HepG2 (cell line): ENCODE data around the gene HAX1. TPM values are rescaled to one million over a fixed set of nuclear protein-coding genes. Genes with fewer than 3 reads are reported as not detected.
A peak's percentile ranks its signal among the peaks of the same experiment; 100 is the strongest.

ENCODE experiments used
- BCL6 ChIP-seq: IDR thresholded peaks from 2 replicates; pipeline ENCODE4 v1.6.1; 2016; ENCODE audit warnings: missing genetic modification reagents, missing compliant biosample characterization
- CBX5 ChIP-seq: sonication (generic); formaldehyde crosslinking; IDR thresholded peaks from 2 replicates; pipeline ENCODE4 v1.4.0; 2020; ENCODE audit warnings: missing genetic modification reagents, borderline replicate concordance
- CTCF ChIP-seq: sonication (generic); formaldehyde crosslinking; IDR thresholded peaks from 2 replicates; pipeline ENCODE4 v1.5.0; 2020; ENCODE audit warnings: mild to moderate bottlenecking, missing genetic modification reagents, moderate library complexity
- DDIT3 ChIP-seq: sonication (generic); formaldehyde crosslinking; IDR thresholded peaks from 2 replicates; pipeline ENCODE4 v1.4.0; 2020; ENCODE audit warnings: mild to moderate bottlenecking, missing genetic modification reagents
- FOXO4 ChIP-seq: sonication (generic); formaldehyde crosslinking; conservative IDR thresholded peaks from 2 replicates; pipeline ENCODE4 v1.8.1; 2023; ENCODE audit warnings: missing genetic modification reagents
- HNRNPL ChIP-seq: fragments of 200-400 bp; formaldehyde crosslinking; IDR thresholded peaks from 2 replicates; pipeline ENCODE4 v1.6.1; 2017; ENCODE audit warnings: mild to moderate bottlenecking, low read depth, low read length
- MAFF ChIP-seq: IDR thresholded peaks from 2 replicates; pipeline ENCODE4 v1.6.1; 2011; ENCODE audit warnings: low read depth, low read length, improper control_type of control experiment
- MTF2 ChIP-seq: sonication (generic); formaldehyde crosslinking; IDR thresholded peaks from 2 replicates; pipeline ENCODE4 v1.5.0; 2020; ENCODE audit warnings: missing genetic modification reagents, borderline replicate concordance
- TFAP4 ChIP-seq: sonication (generic); IDR thresholded peaks from 2 replicates; pipeline ENCODE4 v1.6.1; 2016; ENCODE audit warnings: low read depth, borderline replicate concordance
- ZFP1 ChIP-seq: IDR thresholded peaks from 2 replicates; pipeline ENCODE4 v1.6.1; 2016
- ZFP82 ChIP-seq: sonication (generic); formaldehyde crosslinking; IDR thresholded peaks from 2 replicates; pipeline ENCODE4 v1.5.1; 2020; ENCODE audit warnings: mild to moderate bottlenecking, missing genetic modification reagents, borderline replicate concordance
- ZKSCAN8 ChIP-seq: IDR thresholded peaks from 2 replicates; pipeline ENCODE4 v1.6.1; 2016; ENCODE audit warnings: borderline replicate concordance, missing genetic modification reagents, missing compliant biosample characterization
- ZNF230 ChIP-seq: sonication (generic); formaldehyde crosslinking; IDR thresholded peaks from 2 replicates; pipeline ENCODE4 v1.4.0; 2020; ENCODE audit warnings: mild to moderate bottlenecking, missing genetic modification reagents
- ZNF441 ChIP-seq: sonication (generic); formaldehyde crosslinking; IDR thresholded peaks from 2 replicates; pipeline ENCODE4 v1.7.0; 2021; ENCODE audit warnings: missing genetic modification reagents, borderline replicate concordance
- ZNF496 ChIP-seq: sonication (generic); formaldehyde crosslinking; IDR thresholded peaks from 2 replicates; pipeline ENCODE4 v1.8.1; 2023; ENCODE audit warnings: mild to moderate bottlenecking, moderate library complexity, missing genetic modification reagents; ENCODE audit not compliant: insufficient replicate concordance
- ZNF609 ChIP-seq: sonication (generic); formaldehyde crosslinking; IDR thresholded peaks from 2 replicates; pipeline ENCODE4 v1.4.0; 2020; ENCODE audit warnings: mild to moderate bottlenecking, missing genetic modification reagents, borderline replicate concordance
- ZNF619 ChIP-seq: sonication (generic); formaldehyde crosslinking; IDR thresholded peaks from 2 replicates; pipeline ENCODE4 v1.4.0; 2020; ENCODE audit warnings: mild to moderate bottlenecking, missing genetic modification reagents
- ZNF792 ChIP-seq: IDR thresholded peaks from 2 replicates; pipeline ENCODE4 v1.6.1; 2016
- polyA plus RNA-seq, 8 experiments: library from polyadenylated mRNA; depleted of rRNA in 3 of 8; stranded (reverse) in 7 of 8; unstranded in 1 of 8; fragments of >200 nt; fragmentation: Illumina TruSeq in 4 of 8; extraction: Trizol in 4 of 8; gene quantifications; 2 replicates each; pipeline versions ENCODE4 v1.2.1 to v1.2.3, GENCODE V29; 2011 to 2016; ENCODE audit warnings: low read depth in 4 of 8, missing spikeins in 1 of 8, mixed read lengths in 1 of 8; ENCODE audit not compliant: insufficient read depth in 1 of 8
- total RNA-seq, 5 experiments: library from RNA; depleted of rRNA; stranded (reverse); fragments of >200 nt; fragmentation: Illumina TruSeq; extraction: Trizol; gene quantifications; 2 replicates each; pipeline ENCODE4 v1.2.3, GENCODE V29; 2016; ENCODE audit warnings: low read depth in 1 of 5

Gene HAX1
- total and polyA plus RNA-seq, 2 of the 13 experiments (the other 11 are each of a cell fraction or from before 2014, with no cell fraction given): 89.2 to 128 TPM

- no peak for TF ChIP-seq ZNF609 (CRISPR knock-in tag)
- TF ChIP-seq HNRNPL: peak; percentile 94
- TF ChIP-seq ZNF441 (CRISPR knock-in tag): no peak
- TF ChIP-seq CBX5 (CRISPR knock-in tag): 0 out of 2 replicates have a peak, but pooled peaks have one; percentile 20
- TF ChIP-seq DDIT3 (CRISPR knock-in tag): no peak
- TF ChIP-seq ZNF230 (CRISPR knock-in tag): no peak
- no peak for TF ChIP-seq ZNF619 (CRISPR knock-in tag)
- TF ChIP-seq FOXO4 (CRISPR knock-in tag): no peak
- no peak for TF ChIP-seq ZFP82 (CRISPR knock-in tag)
- TF ChIP-seq ZKSCAN8: no peak
- peak; percentile 95 for TF ChIP-seq CTCF (CRISPR knock-in tag)
- TF ChIP-seq BCL6 (CRISPR knock-in tag): peak; percentile 25; the same call in 1 of the 2 replicates
- TF ChIP-seq TFAP4: no peak
- no peak for TF ChIP-seq ZNF792 (CRISPR knock-in tag)
- no peak for TF ChIP-seq ZNF496
- TF ChIP-seq MTF2 (CRISPR knock-in tag): no peak
- no peak for TF ChIP-seq ZFP1 (CRISPR knock-in tag)
- TF ChIP-seq MAFF: no peak
These were observed 52.5 kb downstream of the HAX1 start, which contains the start of gene ATP8B2 (continued) for GRCh38 chr1:154324669-154325582.
